Tibial nerve (tissue), 4 donors: ENCODE data around the gene F11R.

Source experiments
- CTCF ChIP-seq, 5 experiments: fragments of 200-600 bp in 3 of 5; fragments of 450-650 bp in 2 of 5; sonication (generic) in 3 of 5; IDR thresholded peaks; one replicate each; pipeline ENCODE4 v1.5.1; 2016 to 2019; ENCODE audit warnings: antibody characterized with exemption in 5 of 5, mild to moderate bottlenecking in 3 of 5, moderate library complexity in 2 of 5
- EP300 ChIP-seq, 2 donors: sonication (generic); formaldehyde crosslinking; IDR thresholded peaks; one replicate each; pipeline ENCODE4 v1.6.1; 2017; ENCODE audit warnings: antibody characterized with exemption in 2 of 2, mild to moderate bottlenecking in 1 of 2
- POLR2A ChIP-seq, 2 donors: fragments of 450-650 bp; IDR thresholded peaks; one replicate each; pipeline ENCODE4 v1.6.1; 2017; ENCODE audit warnings: antibody characterized with exemption in 2 of 2, mild to moderate bottlenecking in 2 of 2, moderate library complexity in 2 of 2

GRCh38 chr1:161068306-161069234 lies 47.6 kb upstream of the F11R start:
- TF ChIP-seq CTCF (IDR thresholded peaks at IDR 0.05) (no peak), POLR2A (IDR thresholded peaks at IDR 0.05) (no peak), EP300 (IDR thresholded peaks at IDR 0.05) (peak in 1 of 2 donors; percentile 18)
